GM19025 (cell line): ENCODE measurements around the gene TMEM107.

Source experiments
- ATAC-seq: cut with Tn5 transposase; IDR thresholded peaks from one replicate; pipeline ENCODE4 v1.9.1; 2021; ENCODE audit warnings: mild to moderate bottlenecking, low read depth, moderate library complexity; ENCODE audit not compliant: unreplicated experiment

The TMEM107 gene

GRCh38 chr17:8151641-8152111 lies 24.5 kb downstream of the TMEM107 start:
- no peak for ATAC-seq

GRCh38 chr17:8151120-8151640 lies 25.0 kb downstream of the TMEM107 start:
- peak; percentile 51 for ATAC-seq

GRCh38 chr17:8150194-8151119 lies 25.7 kb downstream of the TMEM107 start:
- ATAC-seq = no peak

GRCh38 chr17:8149419-8150193 lies 26.6 kb downstream of the TMEM107 start:
- no peak for ATAC-seq

GRCh38 chr17:8148560-8148959 lies 27.6 kb downstream of the TMEM107 start:
- no peak for ATAC-seq

- ATAC-seq = no peak
Observed at GRCh38 chr17:8147805-8148404, 28.3 kb downstream of the TMEM107 start.

GRCh38 chr17:8147141-8147804 lies 28.9 kb downstream of the TMEM107 start:
- no peak for ATAC-seq

GRCh38 chr17:8146381-8147140 lies 29.6 kb downstream of the TMEM107 start:
- no peak for ATAC-seq

- no peak for ATAC-seq
Observed at GRCh38 chr17:8145811-8146210, 30.4 kb downstream of the TMEM107 start.

- ATAC-seq = no peak
Observed at GRCh38 chr17:8144401-8145231, 31.6 kb downstream of the TMEM107 start.

GRCh38 chr17:8143581-8144400 lies 32.4 kb downstream of the TMEM107 start:
- no peak for ATAC-seq

GRCh38 chr17:8142887-8143580 lies 33.1 kb downstream of the TMEM107 start:
- no peak for ATAC-seq

- no peak for ATAC-seq
Observed at GRCh38 chr17:8142158-8142886, 33.9 kb downstream of the TMEM107 start.

GRCh38 chr17:8141741-8142140 lies 34.4 kb downstream of the TMEM107 start:
- no peak for ATAC-seq

- ATAC-seq = no peak
Observed at GRCh38 chr17:8141045-8141444, 35.1 kb downstream of the TMEM107 start.
